Mesothelial cell of epicardium (in vitro differentiated cells): ENCODE results near the gene YAF2. TPM values are rescaled to one million over a fixed set of nuclear protein-coding genes. Genes with fewer than 3 reads are reported as not detected.

Experiments used
- DNase-seq, 2 experiments: peaks; one replicate each; pipeline ENCODE4 v3.0.0; 2021; ENCODE audit warnings: low spot score in 2 of 2; ENCODE audit not compliant: unreplicated experiment in 2 of 2
- H3K27ac Mint-ChIP-seq: 2 replicates; pipeline ENCODE4 v1.8.0; 2021; ENCODE audit warnings: mixed read lengths
- H3K27me3 Mint-ChIP-seq: 2 replicates; pipeline ENCODE4 v1.8.0; 2021; ENCODE audit warnings: low read depth, mixed read lengths
- H3K36me3 Mint-ChIP-seq: 2 replicates; pipeline ENCODE4 v1.8.0; 2021; ENCODE audit warnings: mixed read lengths
- H3K4me1 Mint-ChIP-seq: 2 replicates; pipeline ENCODE4 v1.8.0; 2021; ENCODE audit warnings: mixed read lengths
- H3K4me3 Mint-ChIP-seq: 2 replicates; pipeline ENCODE4 v1.8.0; 2021; ENCODE audit warnings: mild to moderate bottlenecking, moderate library complexity, mixed read lengths
- H3K9me3 Mint-ChIP-seq: 2 replicates; pipeline ENCODE4 v1.8.0; 2021; ENCODE audit warnings: mixed read lengths
- total RNA-seq: library from RNA; stranded (reverse); gene quantifications from 3 replicates; pipeline ENCODE4 v1.2.1, GENCODE V29; 2021
- TF ChIP-seq, protein P1 (sequence below): fragments of 200-600 bp; sonication (generic); IDR thresholded peaks from one replicate; pipeline ENCODE4 v1.5.0; 2021; ENCODE audit warnings: antibody characterized with exemption; ENCODE audit not compliant: unreplicated experiment

The YAF2 gene
- total RNA-seq, 1 donor from 2014 or later = 52.2 TPM

DNA sequence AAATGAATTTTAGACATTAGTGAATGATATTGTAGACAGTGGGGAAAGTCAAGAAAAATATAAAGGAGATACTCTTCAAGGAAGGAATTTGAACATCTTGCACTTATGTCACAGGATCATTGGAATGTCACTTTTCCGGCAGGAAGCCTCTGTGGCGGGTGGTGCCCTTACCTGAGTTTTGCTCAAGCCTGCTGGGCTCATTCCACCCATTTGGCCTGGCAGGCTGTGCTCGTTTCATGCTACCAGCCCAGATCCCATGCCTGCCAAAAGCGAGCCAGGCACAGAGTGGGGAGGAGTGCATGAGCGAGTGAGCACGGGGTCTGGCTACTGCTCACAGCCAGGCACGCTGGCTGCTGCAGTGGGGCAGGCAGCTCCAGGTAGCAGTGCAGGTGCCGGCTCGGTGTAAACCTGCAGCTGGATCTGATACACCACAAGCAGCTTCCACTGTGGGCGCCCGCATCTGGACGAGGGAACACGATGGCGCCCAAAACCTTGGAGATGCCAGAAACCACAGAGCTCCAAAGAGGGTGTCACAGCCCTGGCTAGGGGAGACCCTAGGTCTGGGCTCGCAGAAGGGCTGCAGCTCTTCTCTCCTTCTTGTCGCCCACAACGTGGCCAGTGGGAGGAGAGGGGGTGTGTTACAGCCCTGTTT, 28.7 kb upstream of the YAF2 start:
- Mint-ChIP-seq H3K36me3 (no peaks in the 10 kb centered on the region), H3K27ac (peak overlapping the region; percentile 22), H3K4me1 (peaks cover 19% of the 10 kb centered on the region), H3K9me3 (no peaks in the 10 kb centered on the region), H3K27me3 (no peaks in the 10 kb centered on the region), H3K4me3 (no peak overlapping the region)
- DNase-seq = no peak
- TF ChIP-seq, protein P1, sequence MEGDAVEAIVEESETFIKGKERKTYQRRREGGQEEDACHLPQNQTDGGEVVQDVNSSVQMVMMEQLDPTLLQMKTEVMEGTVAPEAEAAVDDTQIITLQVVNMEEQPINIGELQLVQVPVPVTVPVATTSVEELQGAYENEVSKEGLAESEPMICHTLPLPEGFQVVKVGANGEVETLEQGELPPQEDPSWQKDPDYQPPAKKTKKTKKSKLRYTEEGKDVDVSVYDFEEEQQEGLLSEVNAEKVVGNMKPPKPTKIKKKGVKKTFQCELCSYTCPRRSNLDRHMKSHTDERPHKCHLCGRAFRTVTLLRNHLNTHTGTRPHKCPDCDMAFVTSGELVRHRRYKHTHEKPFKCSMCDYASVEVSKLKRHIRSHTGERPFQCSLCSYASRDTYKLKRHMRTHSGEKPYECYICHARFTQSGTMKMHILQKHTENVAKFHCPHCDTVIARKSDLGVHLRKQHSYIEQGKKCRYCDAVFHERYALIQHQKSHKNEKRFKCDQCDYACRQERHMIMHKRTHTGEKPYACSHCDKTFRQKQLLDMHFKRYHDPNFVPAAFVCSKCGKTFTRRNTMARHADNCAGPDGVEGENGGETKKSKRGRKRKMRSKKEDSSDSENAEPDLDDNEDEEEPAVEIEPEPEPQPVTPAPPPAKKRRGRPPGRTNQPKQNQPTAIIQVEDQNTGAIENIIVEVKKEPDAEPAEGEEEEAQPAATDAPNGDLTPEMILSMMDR = no peak

DNA sequence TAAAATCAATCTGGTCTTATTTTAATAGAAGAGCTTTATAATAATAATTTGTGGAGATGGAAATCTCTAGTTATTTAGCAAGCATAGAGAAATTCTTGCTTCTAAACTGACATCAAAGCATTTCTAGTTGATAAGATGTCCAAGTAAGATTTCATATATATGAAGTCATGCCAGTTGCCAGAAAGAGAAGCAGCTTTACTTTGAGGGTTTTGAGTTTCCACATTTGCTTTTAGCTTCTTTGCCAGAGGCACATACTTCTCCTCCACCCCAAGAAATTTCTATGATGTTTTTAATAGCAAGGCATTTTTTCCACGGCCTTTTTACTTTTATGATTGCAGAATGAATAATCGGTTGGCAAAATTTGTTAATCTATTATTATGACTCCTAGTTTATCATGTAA, 24.2 kb upstream of the YAF2 start:
- peaks cover 5% of the 10 kb centered on the region for H3K9me3 Mint-ChIP-seq
- no peak overlapping the region for H3K4me3 Mint-ChIP-seq
- no peaks in the 10 kb centered on the region for H3K27me3 Mint-ChIP-seq
- no peaks in the 10 kb centered on the region for H3K36me3 Mint-ChIP-seq
- TF ChIP-seq, protein P1 = no peak
- peak overlapping the region; percentile 87 for H3K27ac Mint-ChIP-seq
- no peak for DNase-seq
- H3K4me1 Mint-ChIP-seq = peaks cover 20% of the 10 kb centered on the region

DNA sequence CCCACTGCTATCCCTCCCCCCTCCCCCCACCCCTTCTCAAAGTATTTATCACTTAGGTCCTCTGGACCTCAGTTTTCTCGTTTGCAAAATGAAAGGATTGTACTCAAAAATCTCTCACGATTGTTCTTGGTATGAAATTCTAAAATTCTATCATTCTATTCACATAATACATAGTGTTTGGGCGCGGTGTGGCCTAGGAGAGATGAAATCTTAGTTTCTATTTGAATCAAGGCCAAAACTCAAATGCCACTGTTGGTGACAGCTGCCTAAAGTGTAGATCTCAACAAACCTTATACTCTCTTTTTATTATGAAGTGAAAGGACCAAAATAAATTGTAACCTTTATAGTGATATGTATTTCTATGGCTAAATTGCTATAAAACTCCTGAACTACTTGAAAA, 23.7 kb upstream of the YAF2 start:
- Mint-ChIP-seq H3K27me3 (no peaks in the 10 kb centered on the region), H3K9me3 (peaks cover 8% of the 10 kb centered on the region), H3K27ac (peak overlapping the region; percentile 87), H3K4me3 (no peak overlapping the region), H3K4me1 (peaks cover 20% of the 10 kb centered on the region), H3K36me3 (no peaks in the 10 kb centered on the region)
- TF ChIP-seq, protein P1 = no peak
- DNase-seq = no peak

DNA sequence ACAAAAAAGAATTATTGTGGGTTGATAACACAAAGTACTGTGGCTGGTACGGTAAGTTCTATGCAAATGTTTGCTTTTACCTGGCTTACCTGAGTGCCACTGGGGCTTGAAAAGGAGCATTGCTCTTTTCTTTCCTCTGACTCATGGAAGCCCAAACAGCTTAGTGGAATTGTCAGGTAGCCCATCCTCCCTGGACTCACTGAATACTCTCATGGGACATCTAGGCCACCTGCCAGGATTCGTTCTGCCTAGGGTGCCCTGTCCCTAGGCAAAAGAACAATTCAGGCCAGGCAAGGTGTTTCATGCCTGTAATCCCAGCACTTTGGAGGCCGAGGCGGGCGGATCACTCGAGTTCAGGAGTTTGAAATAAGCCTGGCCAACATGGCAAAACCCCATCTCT, 22.5 kb upstream of the YAF2 start:
- Mint-ChIP-seq H3K36me3 (no peaks in the 10 kb centered on the region), H3K27ac (no peak overlapping the region), H3K27me3 (no peaks in the 10 kb centered on the region), H3K9me3 (peaks cover 11% of the 10 kb centered on the region), H3K4me1 (peaks cover 15% of the 10 kb centered on the region), H3K4me3 (no peak overlapping the region)
- TF ChIP-seq, protein P1 = no peak
- no peak for DNase-seq

GRCh38 chr12:42259699-42260098, 21.7 kb upstream of the YAF2 start:
- Mint-ChIP-seq H3K27ac (no peak overlapping the region), H3K4me3 (no peak overlapping the region), H3K9me3 (peaks cover 15% of the 10 kb centered on the region), H3K4me1 (peaks cover 13% of the 10 kb centered on the region), H3K36me3 (peaks cover 2% of the 10 kb centered on the region), H3K27me3 (no peaks in the 10 kb centered on the region)
- DNase-seq = no peak
- TF ChIP-seq, protein P1 = no peak

GRCh38 chr12:42255866-42256261, 17.8 kb upstream of the YAF2 start:
- Mint-ChIP-seq H3K27me3 (peaks cover 10% of the 10 kb centered on the region), H3K4me3 (no peak overlapping the region), H3K4me1 (no peaks in the 10 kb centered on the region), H3K27ac (no peak overlapping the region), H3K9me3 (peaks cover 38% of the 10 kb centered on the region), H3K36me3 (peaks cover 7% of the 10 kb centered on the region)
- TF ChIP-seq, protein P1 = no peak
- no peak for DNase-seq
